ENCODE measurements around the gene GHRHR. TPM values are rescaled to one million over a fixed set of nuclear protein-coding genes. Genes with fewer than 3 reads are reported as not detected.

Gene GHRHR
- total and polyA plus RNA-seq, 2 donors = 0.42 to 0.68 TPM

GRCh38 chr7:30920584-30921539 lies 42.9 kb upstream of the GHRHR start:
- DNase-seq (ENCODE audit: low read depth in 6 of 9, low spot score in 9 of 9) = no peak
- Histone ChIP-seq H3K4me1 (ENCODE audit: control insufficient read depth in 2 of 2, insufficient read depth in 2 of 2, low read length in 2 of 2) (no peaks in the 10 kb centered on the region), H3K36me3 (ENCODE audit: control insufficient read depth in 2 of 2, insufficient read depth in 2 of 2, low read length in 1 of 2) (no peaks in the 10 kb centered on the region), H3K27ac (ENCODE audit: low read depth in 1 of 2, low read length in 1 of 2) (no peak overlapping the region), H3K27me3 (ENCODE audit: control insufficient read depth in 2 of 2, insufficient read depth in 1 of 2, low read length in 1 of 2) (no peaks in the 10 kb centered on the region), H3K4me3 (ENCODE audit: low read length in 2 of 2) (no peak overlapping the region), H3K9me3 (ENCODE audit: control insufficient read depth in 2 of 2, insufficient read depth in 1 of 2, low read length in 1 of 2) (no peaks in the 10 kb centered on the region)
- 79% methylated on average over 9 of the region's 9 CpGs for WGBS

GRCh38 chr7:30921540-30922401 lies 42.0 kb upstream of the GHRHR start:
- WGBS = 96% methylated on average over 19 of the region's 19 CpGs
- no peaks in the 10 kb centered on the region for H3K36me3 ChIP-seq (ENCODE audit: control insufficient read depth in 2 of 2, insufficient read depth in 2 of 2, low read length in 1 of 2)
- H3K27ac ChIP-seq (ENCODE audit: low read depth in 1 of 2, low read length in 1 of 2) = no peak overlapping the region
- no peaks in the 10 kb centered on the region for H3K4me1 ChIP-seq (ENCODE audit: control insufficient read depth in 2 of 2, insufficient read depth in 2 of 2, low read length in 2 of 2)
- H3K27me3 ChIP-seq (ENCODE audit: control insufficient read depth in 2 of 2, insufficient read depth in 1 of 2, low read length in 1 of 2) = no peaks in the 10 kb centered on the region
- DNase-seq (ENCODE audit: low read depth in 6 of 9, low spot score in 9 of 9) = no peak
- no peak overlapping the region for H3K4me3 ChIP-seq (ENCODE audit: low read length in 2 of 2)
- no peaks in the 10 kb centered on the region for H3K9me3 ChIP-seq (ENCODE audit: control insufficient read depth in 2 of 2, insufficient read depth in 1 of 2, low read length in 1 of 2)

GRCh38 chr7:30922596-30922995 lies 41.2 kb upstream of the GHRHR start:
- peaks cover 0 to 4% of the 10 kb centered on the region in 2 donors for H3K9me3 ChIP-seq (ENCODE audit: control insufficient read depth in 2 of 2, insufficient read depth in 1 of 2, low read length in 1 of 2)
- H3K27ac ChIP-seq (ENCODE audit: low read depth in 1 of 2, low read length in 1 of 2) = no peak overlapping the region
- no peaks in the 10 kb centered on the region for H3K27me3 ChIP-seq (ENCODE audit: control insufficient read depth in 2 of 2, insufficient read depth in 1 of 2, low read length in 1 of 2)
- no peaks in the 10 kb centered on the region for H3K4me1 ChIP-seq (ENCODE audit: control insufficient read depth in 2 of 2, insufficient read depth in 2 of 2, low read length in 2 of 2)
- DNase-seq (ENCODE audit: low read depth in 6 of 9, low spot score in 9 of 9) = no peak
- 96% methylated on average over 9 of the region's 9 CpGs for WGBS
- H3K36me3 ChIP-seq (ENCODE audit: control insufficient read depth in 2 of 2, insufficient read depth in 2 of 2, low read length in 1 of 2) = no peaks in the 10 kb centered on the region
- no peak overlapping the region for H3K4me3 ChIP-seq (ENCODE audit: low read length in 2 of 2)

GRCh38 chr7:30923009-30923773 lies 40.6 kb upstream of the GHRHR start:
- Histone ChIP-seq H3K4me3 (ENCODE audit: low read length in 2 of 2) (no peak overlapping the region), H3K9me3 (ENCODE audit: control insufficient read depth in 2 of 2, insufficient read depth in 1 of 2, low read length in 1 of 2) (peaks cover 0 to 4% of the 10 kb centered on the region in 2 donors), H3K27me3 (ENCODE audit: control insufficient read depth in 2 of 2, insufficient read depth in 1 of 2, low read length in 1 of 2) (no peaks in the 10 kb centered on the region), H3K4me1 (ENCODE audit: control insufficient read depth in 2 of 2, insufficient read depth in 2 of 2, low read length in 2 of 2) (no peaks in the 10 kb centered on the region), H3K27ac (ENCODE audit: low read depth in 1 of 2, low read length in 1 of 2) (no peak overlapping the region), H3K36me3 (ENCODE audit: control insufficient read depth in 2 of 2, insufficient read depth in 2 of 2, low read length in 1 of 2) (no peaks in the 10 kb centered on the region)
- 96% methylated on average over 19 of the region's 19 CpGs for WGBS
- no peak for DNase-seq (ENCODE audit: low read depth in 6 of 9, low spot score in 9 of 9)

- Histone ChIP-seq H3K27ac (ENCODE audit: low read depth in 1 of 2, low read length in 1 of 2) (no peak overlapping the region), H3K4me3 (ENCODE audit: low read length in 2 of 2) (no peak overlapping the region), H3K27me3 (ENCODE audit: control insufficient read depth in 2 of 2, insufficient read depth in 1 of 2, low read length in 1 of 2) (no peaks in the 10 kb centered on the region), H3K9me3 (ENCODE audit: control insufficient read depth in 2 of 2, insufficient read depth in 1 of 2, low read length in 1 of 2) (peaks cover 0 to 4% of the 10 kb centered on the region in 2 donors), H3K36me3 (ENCODE audit: control insufficient read depth in 2 of 2, insufficient read depth in 2 of 2, low read length in 1 of 2) (no peaks in the 10 kb centered on the region), H3K4me1 (ENCODE audit: control insufficient read depth in 2 of 2, insufficient read depth in 2 of 2, low read length in 2 of 2) (no peaks in the 10 kb centered on the region)
- DNase-seq (ENCODE audit: low read depth in 6 of 9, low spot score in 9 of 9) = no peak
- WGBS = 94% methylated on average over 13 of the region's 13 CpGs
Measured at GRCh38 chr7:30923774-30924413, 39.9 kb upstream of the GHRHR start.

GRCh38 chr7:30924624-30925023 lies 39.1 kb upstream of the GHRHR start:
- Histone ChIP-seq H3K4me1 (ENCODE audit: control insufficient read depth in 2 of 2, insufficient read depth in 2 of 2, low read length in 2 of 2) (no peaks in the 10 kb centered on the region), H3K4me3 (ENCODE audit: low read length in 2 of 2) (no peak overlapping the region), H3K27ac (ENCODE audit: low read depth in 1 of 2, low read length in 1 of 2) (no peak overlapping the region), H3K9me3 (ENCODE audit: control insufficient read depth in 2 of 2, insufficient read depth in 1 of 2, low read length in 1 of 2) (peaks cover 0 to 4% of the 10 kb centered on the region in 2 donors), H3K36me3 (ENCODE audit: control insufficient read depth in 2 of 2, insufficient read depth in 2 of 2, low read length in 1 of 2) (no peaks in the 10 kb centered on the region), H3K27me3 (ENCODE audit: control insufficient read depth in 2 of 2, insufficient read depth in 1 of 2, low read length in 1 of 2) (no peaks in the 10 kb centered on the region)
- DNase-seq (ENCODE audit: low read depth in 6 of 9, low spot score in 9 of 9) = no peak

GRCh38 chr7:30925117-30925516 lies 38.6 kb upstream of the GHRHR start:
- no peak overlapping the region for H3K4me3 ChIP-seq (ENCODE audit: low read length in 2 of 2)
- H3K4me1 ChIP-seq (ENCODE audit: control insufficient read depth in 2 of 2, insufficient read depth in 2 of 2, low read length in 2 of 2) = no peaks in the 10 kb centered on the region
- H3K27me3 ChIP-seq (ENCODE audit: control insufficient read depth in 2 of 2, insufficient read depth in 1 of 2, low read length in 1 of 2) = no peaks in the 10 kb centered on the region
- peaks cover 0 to 4% of the 10 kb centered on the region in 2 donors for H3K9me3 ChIP-seq (ENCODE audit: control insufficient read depth in 2 of 2, insufficient read depth in 1 of 2, low read length in 1 of 2)
- no peaks in the 10 kb centered on the region for H3K36me3 ChIP-seq (ENCODE audit: control insufficient read depth in 2 of 2, insufficient read depth in 2 of 2, low read length in 1 of 2)
- DNase-seq (ENCODE audit: low read depth in 6 of 9, low spot score in 9 of 9) = no peak
- no peak overlapping the region for H3K27ac ChIP-seq (ENCODE audit: low read depth in 1 of 2, low read length in 1 of 2)
- WGBS = 86% methylated on average over 2 of the region's 2 CpGs

- Histone ChIP-seq H3K9me3 (ENCODE audit: control insufficient read depth in 2 of 2, insufficient read depth in 1 of 2, low read length in 1 of 2) (peaks cover 0 to 4% of the 10 kb centered on the region in 2 donors), H3K36me3 (ENCODE audit: control insufficient read depth in 2 of 2, insufficient read depth in 2 of 2, low read length in 1 of 2) (no peaks in the 10 kb centered on the region), H3K27me3 (ENCODE audit: control insufficient read depth in 2 of 2, insufficient read depth in 1 of 2, low read length in 1 of 2) (no peaks in the 10 kb centered on the region), H3K4me3 (ENCODE audit: low read length in 2 of 2) (no peak overlapping the region), H3K4me1 (ENCODE audit: control insufficient read depth in 2 of 2, insufficient read depth in 2 of 2, low read length in 2 of 2) (no peaks in the 10 kb centered on the region), H3K27ac (ENCODE audit: low read depth in 1 of 2, low read length in 1 of 2) (no peak overlapping the region)
- no peak for DNase-seq (ENCODE audit: low read depth in 6 of 9, low spot score in 9 of 9)
- WGBS = 86% methylated on average over 5 of the region's 5 CpGs
Measured at GRCh38 chr7:30925913-30926312, 37.8 kb upstream of the GHRHR start.
